IMR-90 (cell line): ENCODE results near the gene RNF31. TPM values are rescaled to one million over a fixed set of nuclear protein-coding genes. Genes with fewer than 3 reads are reported as not detected.

Source experiments
- ATAC-seq: fragments of 200-7000 bp; cut with Tn5 transposase; 2 replicates; pipeline ENCODE4 v1.9.1; 2020; ENCODE audit warnings: low read depth, mild to moderate bottlenecking, moderate library complexity
- BruUV-seq: library from RNA; stranded (reverse); fragments of 400-500 nt; replicated peaks from 2 replicates; lab custom pipeline; 2021; lab: Mats Ljungman, UMichigan
- CTCF ChIA-PET: fragments of 300-600 bp; formaldehyde crosslinking; extraction: SDS; loops from one replicate; lab custom pipeline; 2021; ENCODE audit warnings: antibody characterized with exemption; lab: Yijun Ruan, JAX
- POLR2A ChIA-PET: fragments of 300-600 bp; sonication (Branson Sonifier 250); formaldehyde crosslinking; loops from one replicate; lab custom pipeline; 2022; ENCODE audit warnings: antibody characterized with exemption; ENCODE audit not compliant: unreplicated experiment; lab: Charles Lee
- DNase-seq: peaks from one replicate; pipeline ENCODE4 v3.0.0; 2013
- H2AFZ ChIP-seq: replicated peaks from 2 replicates; pipeline ENCODE3; 2013; ENCODE audit warnings: low read length, mild to moderate bottlenecking; ENCODE audit not compliant: poor library complexity
- H2AK5ac ChIP-seq: 2 replicates; pipeline ENCODE4 v1.6.1; 2013; ENCODE audit warnings: low read depth, low read length, inconsistent platforms
- H2AK9ac ChIP-seq: replicated peaks from 2 replicates; pipeline ENCODE3; 2013; ENCODE audit warnings: mild to moderate bottlenecking, low read depth, low read length, moderate library complexity; ENCODE audit not compliant: poor library complexity
- H2BK120ac ChIP-seq: 2 replicates; pipeline ENCODE4 v1.6.1; 2013; ENCODE audit warnings: low read depth, low read length, inconsistent platforms
- H2BK15ac ChIP-seq: 3 replicates; pipeline ENCODE4 v1.6.1; 2013; ENCODE audit warnings: low read depth, low read length, inconsistent platforms
- H2BK20ac ChIP-seq: 2 replicates; pipeline ENCODE4 v1.6.1; 2013; ENCODE audit warnings: low read depth, mild to moderate bottlenecking, inconsistent platforms, low read length, moderate library complexity
- H2BK5ac ChIP-seq: 2 replicates; pipeline ENCODE4 v1.6.1; 2013; ENCODE audit warnings: mild to moderate bottlenecking, low read depth, low read length, inconsistent platforms; ENCODE audit not compliant: poor library complexity, severe bottlenecking
- H3K14ac ChIP-seq: replicated peaks from 2 replicates; pipeline ENCODE4 v1.6.1; 2013; ENCODE audit warnings: low read depth, low read length, inconsistent platforms
- H3K18ac ChIP-seq: 2 replicates; pipeline ENCODE4 v1.6.1; 2013; ENCODE audit warnings: low read depth, low read length, control low read depth
- H3K23ac ChIP-seq: 2 replicates; pipeline ENCODE4 v1.6.1; 2013; ENCODE audit warnings: low read depth, low read length, inconsistent platforms
- H3K27ac ChIP-seq: 2 replicates; pipeline ENCODE4 v1.5.1; 2013; ENCODE audit warnings: mild to moderate bottlenecking, control low read depth, low read length; ENCODE audit not compliant: insufficient read depth
- H3K27me3 ChIP-seq: 2 replicates; pipeline ENCODE4 v1.6.1; 2013; ENCODE audit warnings: low read length; ENCODE audit not compliant: control insufficient read depth, insufficient read depth
- H3K36me3 ChIP-seq: 2 replicates; pipeline ENCODE4 v1.6.1; 2013; ENCODE audit warnings: low read length, mixed read lengths; ENCODE audit not compliant: control insufficient read depth, insufficient read depth
- H3K4ac ChIP-seq: 2 replicates; pipeline ENCODE4 v1.6.1; 2013; ENCODE audit warnings: low read depth, low read length, inconsistent platforms
- H3K4me1 ChIP-seq: 2 replicates; pipeline ENCODE4 v1.6.1; 2013; ENCODE audit warnings: low read length, mixed read lengths; ENCODE audit not compliant: control insufficient read depth, insufficient read depth
- H3K4me2 ChIP-seq: 2 replicates; pipeline ENCODE4 v1.6.1; 2013; ENCODE audit warnings: low read depth, mild to moderate bottlenecking, control low read depth, low read length, moderate library complexity
- H3K4me3 ChIP-seq: 2 replicates; pipeline ENCODE4 v1.5.1; 2013; ENCODE audit warnings: low read depth, mild to moderate bottlenecking, control low read depth, low read length, moderate library complexity; ENCODE audit not compliant: insufficient read depth
- H3K56ac ChIP-seq: 2 replicates; pipeline ENCODE4 v1.6.1; 2013; ENCODE audit warnings: low read length, inconsistent platforms; ENCODE audit not compliant: insufficient read depth; ENCODE audit errors: extremely low read depth
- H3K79me1 ChIP-seq, 2 experiments: 2 replicates each; pipeline ENCODE4 v1.6.1; 2013; ENCODE audit warnings: low read length in 2 of 2, inconsistent platforms in 1 of 2, low read depth in 1 of 2
- H3K9ac ChIP-seq: 2 replicates; pipeline ENCODE4 v1.6.1; 2013; ENCODE audit warnings: low read depth, low read length, control low read depth
- H3K9me1 ChIP-seq: 2 replicates; pipeline ENCODE4 v1.6.1; 2013; ENCODE audit warnings: low read length, inconsistent platforms; ENCODE audit not compliant: insufficient read depth
- H3K9me3 ChIP-seq: 2 replicates; pipeline ENCODE4 v1.6.1; 2013; ENCODE audit warnings: low read length; ENCODE audit not compliant: control insufficient read depth, insufficient read depth
- H4K20me1 ChIP-seq: 2 replicates; pipeline ENCODE4 v1.6.1; 2013; ENCODE audit warnings: low read length, inconsistent platforms; ENCODE audit not compliant: insufficient read depth
- H4K5ac ChIP-seq: 2 replicates; pipeline ENCODE4 v1.6.1; 2013; ENCODE audit warnings: mild to moderate bottlenecking, low read depth, low read length, control low read depth
- H4K8ac ChIP-seq, 2 experiments: 2 replicates each; pipeline ENCODE4 v1.6.1; 2013; ENCODE audit warnings: low read depth in 2 of 2, low read length in 2 of 2, control low read depth in 1 of 2, inconsistent platforms in 1 of 2
- H4K91ac ChIP-seq: 2 replicates; pipeline ENCODE4 v1.6.1; 2013; ENCODE audit warnings: low read depth, low read length, inconsistent platforms; ENCODE audit not compliant: insufficient read depth
- RCOR1 ChIP-seq: IDR thresholded peaks from 2 replicates; pipeline ENCODE4 v1.6.1; 2012; ENCODE audit warnings: mild to moderate bottlenecking, low read length, improper control_type of control experiment; ENCODE audit not compliant: insufficient replicate concordance
- RFX5 ChIP-seq: IDR thresholded peaks from 2 replicates; pipeline ENCODE4 v1.8.0; 2012; ENCODE audit warnings: low read depth, mild to moderate bottlenecking, low read length, moderate library complexity
- WGBS, 2 experiments: methylation state at CpG; one replicate each; pipeline versions ENCODE4 v1.1.5 to v1.1.7; 2013; ENCODE audit warnings: missing lambda C conversion rate in 2 of 2; ENCODE audit not compliant: insufficient read length in 1 of 2; ENCODE audit errors: extremely low coverage in 2 of 2; 5-methylcytosine and 5-hydroxymethylcytosine counted together
- dilution Hi-C: fragments of 300-500 bp; cut with HindIII; formaldehyde crosslinking; loops from one replicate; pipeline ENCODE4 v1.14.3; 2018; ENCODE audit warnings: low sequenced_read_pairs; ENCODE audit not compliant: unreplicated experiment
- in situ Hi-C: fragments of 300-500 bp; cut with MboI; formaldehyde crosslinking; loops from 3 replicates; pipeline ENCODE4 v1.14.3; 2019; ENCODE audit warnings: low sequenced_read_pairs, inconsistent platforms, mixed read lengths
- intact Hi-C: fragments of 100-400 bp; cut with micrococcal nuclease; formaldehyde crosslinking; loops from 2 replicates; pipeline ENCODE4 v1.10.0; 2022
- polyA plus RNA-seq, 3 experiments: library from polyadenylated mRNA; depleted of rRNA; stranded (reverse); fragments of >200 nt; gene quantifications; 2 replicates each; pipeline ENCODE4 v1.2.3, GENCODE V29; 2012; ENCODE audit warnings: low replicate concordance in 1 of 3
- total RNA-seq: library from RNA; depleted of rRNA; stranded (reverse); fragments of >200 nt; gene quantifications from 2 replicates; pipeline ENCODE4 v1.2.3, GENCODE V29; 2012

Gene RNF31
- total and polyA plus RNA-seq, 2 of the 4 experiments (the other 2 are of a cell fraction) = 31.6 to 37.5 TPM

DNA sequence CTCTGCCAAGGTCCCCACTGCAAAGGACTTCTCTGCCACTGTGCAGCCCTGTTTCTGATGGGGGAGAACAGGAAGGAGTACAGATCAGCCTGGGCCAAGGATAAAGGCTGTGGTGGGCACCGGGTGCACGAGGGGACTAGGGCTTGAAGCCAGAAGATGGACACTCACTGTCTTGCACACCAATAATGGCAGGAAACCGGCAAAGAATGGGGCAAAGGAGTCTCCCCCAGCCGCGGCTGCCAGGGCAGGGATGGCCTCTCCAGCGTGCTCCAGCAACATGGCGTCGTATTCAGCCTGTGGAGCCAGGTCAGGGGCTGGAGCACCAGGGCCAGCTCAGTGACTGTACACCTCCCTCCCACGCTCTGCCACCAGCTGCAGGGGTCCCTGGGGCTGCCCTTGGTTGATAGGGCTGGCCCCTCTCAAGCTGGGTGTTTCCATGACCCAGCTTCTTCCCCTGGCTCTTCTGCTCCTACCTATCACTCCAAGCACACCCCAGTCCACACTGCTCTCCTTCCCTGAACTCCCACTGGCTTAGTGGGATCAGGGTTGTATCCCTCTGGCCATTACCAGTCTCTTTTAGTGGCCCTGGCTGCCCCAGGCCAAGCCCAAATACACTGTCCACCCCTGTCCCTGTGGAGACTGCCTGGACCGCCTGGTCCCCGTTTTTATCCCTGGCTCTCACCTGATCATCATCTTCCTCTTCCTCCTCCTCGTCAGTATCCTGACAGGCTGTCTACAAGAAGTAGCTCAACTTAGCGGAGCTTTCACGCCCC, 35.0 kb downstream of the RNF31 start:
- H3K9ac ChIP-seq = no peak overlapping the region
- ChIA-PET CTCF (no interaction called here), POLR2A (no interaction called here)
- H2BK15ac ChIP-seq = no peak overlapping the region
- no peak overlapping the region for H2BK20ac ChIP-seq
- intact Hi-C loops = no loop called here
- dilution Hi-C loops = no loop called here
- H2BK120ac ChIP-seq = no peak overlapping the region
- no peak overlapping the region for H2BK5ac ChIP-seq
- no peaks in the 10 kb centered on the region for H3K27me3 ChIP-seq
- no peak overlapping the region for H2AK5ac ChIP-seq
- H3K9me1 ChIP-seq = peaks cover 7% of the 10 kb centered on the region
- DNase-seq (no peak), ATAC-seq (no peak)
- H3K4ac ChIP-seq = no peak overlapping the region
- no peak overlapping the region for H4K91ac ChIP-seq
- no peak overlapping the region for H3K4me2 ChIP-seq
- TF ChIP-seq RCOR1 = no peak
- no peak for TF ChIP-seq RFX5
- no peak overlapping the region for H2AK9ac ChIP-seq
- no peak overlapping the region for H3K27ac ChIP-seq
- no peak overlapping the region for H3K18ac ChIP-seq
- peaks cover 83% of the 10 kb centered on the region for H3K36me3 ChIP-seq
- H3K79me1 ChIP-seq = peaks cover 4 to 26% of the 10 kb centered on the region in 2 experiments; a peak in 3 of 4 replicates
- no TSS peak for BruUV-seq
- H3K23ac ChIP-seq = no peak overlapping the region
- no peak overlapping the region for H4K5ac ChIP-seq
- H2AFZ ChIP-seq = no peak overlapping the region
- in situ Hi-C loops = no loop called here
- H3K14ac ChIP-seq = no peak overlapping the region
- H3K56ac ChIP-seq = no peak overlapping the region
- H4K8ac ChIP-seq = no peak overlapping the region
- H3K9me3 ChIP-seq = no peaks in the 10 kb centered on the region
- no peaks in the 10 kb centered on the region for H4K20me1 ChIP-seq
- no peak overlapping the region for H3K4me3 ChIP-seq
- peaks cover 2% of the 10 kb centered on the region; the same call in 1 of the 2 replicates for H3K4me1 ChIP-seq
- 94% methylated on average over 7 of the region's 14 CpGs; no CpG with 5 or more reads in 1 of the 2 experiments for WGBS, 2 experiments
